HG02981 (cell line): Measurements from ENCODE around the gene LYRM9.
"Not testable (repeated sequence)": the region's sequence is repeated elsewhere in the genome, so short reads cannot be mapped to it uniquely, and the experiment has no call there.

Experiments used
- ATAC-seq: cut with Tn5 transposase; IDR thresholded peaks from one replicate; pipeline ENCODE4 v1.9.1; 2021; ENCODE audit warnings: mild to moderate bottlenecking, moderate library complexity; ENCODE audit not compliant: unreplicated experiment

LYRM9 gene

GRCh38 chr17:27878776-27879562 is 14.2 kb downstream of the LYRM9 start:
- ATAC-seq = no peak

- no peak for ATAC-seq
These were observed 19.4 kb downstream of the LYRM9 start for GRCh38 chr17:27873746-27874145.

GRCh38 chr17:27873211-27873610 is 20.0 kb downstream of the LYRM9 start:
- ATAC-seq = no peak

- no peak for ATAC-seq
These were observed 20.4 kb downstream of the LYRM9 start for GRCh38 chr17:27872776-27873175.

- ATAC-seq = no peak
These were observed 21.8 kb downstream of the LYRM9 start for GRCh38 chr17:27871407-27871806.

GRCh38 chr17:27870345-27870744 is 22.8 kb downstream of the LYRM9 start:
- no peak for ATAC-seq

GRCh38 chr17:27868565-27868964 is 24.6 kb downstream of the LYRM9 start:
- no peak for ATAC-seq

GRCh38 chr17:27862840-27863239 is 30.3 kb downstream of the LYRM9 start:
- no peak for ATAC-seq

GRCh38 chr17:27862004-27862403 is 31.2 kb downstream of the LYRM9 start:
- no peak for ATAC-seq

- ATAC-seq = no peak
These were observed 32.0 kb downstream of the LYRM9 start for GRCh38 chr17:27860971-27861664.

GRCh38 chr17:27858621-27859305 is 34.4 kb downstream of the LYRM9 start:
- no peak for ATAC-seq

- ATAC-seq = no peak
These were observed 36.3 kb downstream of the LYRM9 start for GRCh38 chr17:27856676-27857432.

- no peak for ATAC-seq
These were observed 37.7 kb downstream of the LYRM9 start for GRCh38 chr17:27855454-27855853.

GRCh38 chr17:27854163-27854562 is 39.0 kb downstream of the LYRM9 start:
- ATAC-seq = no peak

GRCh38 chr17:27853091-27853490 is 40.1 kb downstream of the LYRM9 start:
- ATAC-seq = no peak

- ATAC-seq = no peak
These were observed 43.5 kb downstream of the LYRM9 start for GRCh38 chr17:27849474-27850185.

GRCh38 chr17:27848931-27849330 is 44.2 kb downstream of the LYRM9 start:
- no peak for ATAC-seq

GRCh38 chr17:27846808-27847307 is 46.3 kb downstream of the LYRM9 start:
- not testable (repeated sequence) for ATAC-seq

GRCh38 chr17:27846042-27846655 is 47.0 kb downstream of the LYRM9 start:
- ATAC-seq = no peak
